GM21576 (cell line): ENCODE measurements around the gene GPS2.
A peak's percentile ranks its signal among the peaks of the same experiment; 100 is the strongest.

Experiments used
- ATAC-seq: cut with Tn5 transposase; IDR thresholded peaks from one replicate; pipeline ENCODE4 v1.9.1; 2021; ENCODE audit warnings: mild to moderate bottlenecking, moderate library complexity; ENCODE audit not compliant: unreplicated experiment

Gene GPS2

GRCh38 chr17:7318121-7318860 is 3.1 kb upstream of the GPS2 start:
- no peak for ATAC-seq

- ATAC-seq, result no peak
Measured at GRCh38 chr17:7317161-7317803, 2.1 kb upstream of the GPS2 start.

- no peak for ATAC-seq
Measured at GRCh38 chr17:7315570-7316235, 543 bp upstream of the GPS2 start.

- ATAC-seq, result no peak
Measured at GRCh38 chr17:7313890-7314718, 1.1 kb downstream of the GPS2 start.

GRCh38 chr17:7313088-7313889 is 1.9 kb downstream of the GPS2 start:
- no peak for ATAC-seq

GRCh38 chr17:7312432-7313087 is 2.6 kb downstream of the GPS2 start:
- no peak for ATAC-seq

- no peak for ATAC-seq
Measured at GRCh38 chr17:7311110-7311705, 4.0 kb downstream of the GPS2 start.

DNA sequence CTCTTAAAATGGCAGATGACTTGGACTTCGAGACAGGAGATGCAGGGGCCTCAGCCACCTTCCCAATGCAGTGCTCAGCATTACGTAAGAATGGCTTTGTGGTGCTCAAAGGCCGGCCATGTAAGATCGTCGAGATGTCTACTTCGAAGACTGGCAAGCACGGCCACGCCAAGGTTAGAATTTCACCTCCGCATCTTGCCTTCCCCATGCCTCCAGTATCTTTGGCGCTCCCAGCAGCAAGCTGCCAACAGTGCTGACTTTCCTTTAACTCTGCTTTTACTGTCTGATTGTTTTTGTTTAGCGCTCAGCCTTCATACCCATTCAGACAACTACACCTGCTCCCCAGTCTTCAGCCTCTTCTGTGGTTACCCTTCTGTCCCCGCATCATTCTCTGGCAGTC is 5.5 kb downstream of the GPS2 start:
- no peak for ATAC-seq

- no peak for ATAC-seq
Measured at GRCh38 chr17:7308625-7309433, 6.3 kb downstream of the GPS2 start.

DNA sequence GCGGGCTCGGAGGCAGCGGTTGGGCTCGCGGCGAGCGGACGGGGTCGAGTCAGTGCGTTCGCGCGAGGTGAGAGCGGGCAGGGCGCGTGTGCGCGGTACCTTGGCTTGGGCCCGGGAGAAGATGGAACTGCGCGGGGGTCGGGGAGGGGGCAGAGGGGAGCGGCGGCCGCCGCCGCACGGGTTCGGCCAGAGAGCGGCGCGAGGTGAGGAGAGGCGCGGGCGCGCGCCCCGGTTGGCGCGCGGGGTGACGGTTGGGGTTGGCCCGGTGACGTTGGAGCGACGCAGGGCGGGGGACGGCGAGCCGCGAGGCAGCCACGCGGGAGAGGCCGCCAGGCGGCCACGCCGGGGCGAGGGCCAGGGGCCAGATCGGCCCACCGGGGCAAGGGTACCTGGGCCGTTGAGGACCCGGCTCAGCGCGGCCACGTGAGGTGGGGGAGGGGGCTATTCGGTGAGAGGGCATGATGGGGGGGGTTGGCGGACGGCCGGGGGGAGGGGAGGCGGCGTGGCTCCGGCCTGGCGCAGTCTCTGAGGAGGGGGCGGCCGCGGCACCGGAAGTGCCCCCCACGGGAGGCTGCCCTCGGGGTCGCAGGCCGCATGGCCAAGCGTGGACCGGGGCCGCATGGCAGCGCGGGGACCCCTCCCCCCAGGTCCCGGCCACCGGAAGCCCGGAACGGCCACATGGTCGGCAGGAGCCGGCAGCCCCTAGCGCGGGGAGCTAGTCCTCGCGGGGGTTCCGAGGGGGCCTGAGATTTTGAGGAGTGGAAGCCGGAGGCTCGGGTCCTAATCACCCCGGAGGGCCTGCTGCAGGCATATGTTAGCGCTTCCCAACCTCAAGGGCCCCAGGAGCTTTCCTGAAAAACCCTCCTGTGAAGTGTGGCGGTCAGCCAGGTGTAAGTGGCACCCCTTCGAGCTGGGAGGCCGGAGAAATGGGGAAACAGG is 7.2 kb downstream of the GPS2 start:
- no peak for ATAC-seq

- ATAC-seq, result peak; percentile 61
Measured at GRCh38 chr17:7306911-7307685, 8.1 kb downstream of the GPS2 start, which contains the start of gene EIF5A. TSS of gene EIF5A (plus strand) at chr17:7307628. CDS start at chr17:7309636, 2,008 bp downstream.

GRCh38 chr17:7304179-7304578 is 11.0 kb downstream of the GPS2 start:
- ATAC-seq, result no peak

DNA sequence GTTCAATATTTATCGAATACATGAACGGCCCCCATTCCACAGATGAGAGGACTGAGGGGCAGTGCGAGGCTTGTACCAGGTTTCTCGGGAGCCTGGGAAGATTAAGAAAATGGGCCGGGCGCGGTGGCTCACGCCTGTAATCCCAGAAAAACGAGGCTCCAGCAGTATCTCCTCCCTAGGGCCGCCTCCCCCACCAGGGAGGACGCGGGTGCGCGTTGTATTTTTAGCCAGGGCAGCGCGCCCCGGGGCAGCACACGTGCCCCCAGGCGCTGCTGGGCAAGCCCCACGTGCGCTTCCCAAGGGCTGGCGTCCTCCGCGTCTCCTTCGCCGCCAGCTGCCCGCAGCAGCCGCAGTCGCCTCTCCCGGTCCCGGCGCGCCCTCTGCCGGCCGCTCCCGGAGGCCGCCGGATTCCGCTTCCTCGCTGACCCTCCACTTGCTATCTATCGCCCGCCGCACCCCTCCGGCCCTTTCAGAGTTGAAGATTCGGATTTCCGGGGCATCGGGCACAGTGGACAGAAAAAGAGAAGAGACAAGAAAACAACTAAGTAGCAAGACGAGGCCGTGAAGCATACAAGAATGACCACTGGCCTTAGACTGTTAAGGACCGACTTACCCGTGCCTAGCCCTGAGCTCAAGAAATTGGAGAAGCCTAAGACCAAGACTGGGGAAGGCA is 18.8 kb downstream of the GPS2 start:
- ATAC-seq, result no peak

GRCh38 chr17:7295230-7296180 is 19.7 kb downstream of the GPS2 start:
- ATAC-seq, result no peak

DNA sequence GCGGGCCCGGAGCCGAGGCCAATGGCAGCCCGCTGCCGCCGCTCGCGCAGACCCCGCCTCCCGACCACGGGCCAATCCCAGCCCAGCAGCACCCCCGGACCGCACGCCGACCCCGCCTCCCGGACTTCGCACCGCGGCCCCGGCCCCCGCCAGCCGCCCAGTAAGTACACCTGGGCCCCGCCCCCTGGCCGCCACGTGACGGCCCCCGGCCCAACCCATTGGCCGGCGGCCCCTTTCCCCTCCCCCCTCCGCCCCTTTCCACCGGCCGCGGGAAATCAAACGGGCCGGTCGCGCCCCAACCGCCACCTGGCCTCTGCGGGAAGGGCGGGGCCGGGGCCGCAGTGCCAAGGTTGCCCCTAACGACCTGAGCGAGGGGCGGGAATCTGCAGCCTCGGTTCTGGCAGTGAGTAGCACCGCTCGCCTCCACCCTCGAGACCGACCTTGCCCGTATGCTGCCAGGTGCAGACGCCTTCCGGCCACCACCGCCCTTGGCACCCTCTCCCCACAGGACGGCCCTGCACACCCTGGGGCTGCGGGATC is 20.5 kb downstream of the GPS2 start, which contains the start of gene YBX2:
YBX2 (minus strand) TSS at position 26 of the 540 bp plus-strand sequence. CDS start 139 bp downstream, outside the sequence.
- no peak for ATAC-seq
